ENCODE data around the gene LPP. TPM values are rescaled to one million over a fixed set of nuclear protein-coding genes. Genes with fewer than 3 reads are reported as not detected.

LPP gene
- total RNA-seq, 1 experiment from 2014 or later = 54.0 TPM

- Histone ChIP-seq H3K4me2 (ENCODE audit: low read length) (no peak overlapping the region), H3K36me3 (ENCODE audit: control insufficient read depth in 1 of 2, insufficient read depth in 2 of 2, low read length in 2 of 2) (no peaks in the 10 kb centered on the region), H3K79me2 (ENCODE audit: insufficient read depth, low read length) (peaks cover 44% of the 10 kb centered on the region), H3K9me3 (ENCODE audit: control insufficient read depth in 1 of 2, insufficient read depth in 1 of 2, low read depth in 1 of 2, low read length in 2 of 2) (no peaks in the 10 kb centered on the region), H4K20me1 (ENCODE audit: insufficient read depth) (no peaks in the 10 kb centered on the region), H3K9ac (ENCODE audit: low read length) (no peak overlapping the region), H3K4me3 (replicated peaks in 1 of 2; ENCODE audit: low read depth in 1 of 2, low read length in 2 of 2) (no peak overlapping the region), H3K9me2 (ENCODE audit: insufficient read depth) (no peaks in the 10 kb centered on the region), H3K27ac (ENCODE audit: low read depth, low read length) (no peak overlapping the region), H3K4me1 (ENCODE audit: control insufficient read depth in 1 of 2, insufficient read depth in 2 of 2, low read length in 2 of 2) (peaks cover 5 to 7% of the 10 kb centered on the region in 2 experiments; a peak in 1 of 4 replicates), H2AFZ (ENCODE audit: low read depth, low read length, poor library complexity, severe bottlenecking) (no peak overlapping the region), H3K27me3 (ENCODE audit: insufficient read depth, low read length) (no peaks in the 10 kb centered on the region)
- BruUV-seq (replicated peaks) = no TSS peak
- ATAC-seq (no peak), DNase-seq (ENCODE audit: low read depth, low spot score) (no peak)
- intact Hi-C loops (cut with micrococcal nuclease) = no loop called here
- CTCF ChIA-PET = no interaction called here
- RAD21 ChIA-PET (ENCODE audit: low non-redundant PET in 1 of 2, low total read pairs in 2 of 2, uncharacterized antibody in 2 of 2, unreplicated experiment in 2 of 2) = no interaction called here
- no peak for TF ChIP-seq ATF3 (IDR thresholded peaks at IDR 0.05)
- POLR2A ChIA-PET = no interaction called here
Observed at GRCh38 chr3:188185717-188186251, 31.8 kb downstream of the LPP start.

GRCh38 chr3:188187053-188187452, 33.1 kb downstream of the LPP start:
- no TSS peak for BruUV-seq (replicated peaks)
- CTCF ChIA-PET = no interaction called here
- no peaks in the 10 kb centered on the region for H4K20me1 ChIP-seq (ENCODE audit: insufficient read depth)
- no peak for DNase-seq (ENCODE audit: low read depth, low spot score)
- H3K27me3 ChIP-seq (ENCODE audit: insufficient read depth, low read length) = no peaks in the 10 kb centered on the region
- peaks cover 41% of the 10 kb centered on the region for H3K79me2 ChIP-seq (ENCODE audit: insufficient read depth, low read length)
- POLR2A ChIA-PET = no interaction called here
- H3K4me3 ChIP-seq (replicated peaks in 1 of 2; ENCODE audit: low read depth in 1 of 2, low read length in 2 of 2) = no peak overlapping the region
- ATAC-seq = no peak
- intact Hi-C loops (cut with micrococcal nuclease) = no loop called here
- no peaks in the 10 kb centered on the region for H3K36me3 ChIP-seq (ENCODE audit: control insufficient read depth in 1 of 2, insufficient read depth in 2 of 2, low read length in 2 of 2)
- no peak overlapping the region for H3K9ac ChIP-seq (ENCODE audit: low read length)
- peaks cover 5 to 7% of the 10 kb centered on the region in 2 experiments; a peak in 1 of 4 replicates for H3K4me1 ChIP-seq (ENCODE audit: control insufficient read depth in 1 of 2, insufficient read depth in 2 of 2, low read length in 2 of 2)
- H3K4me2 ChIP-seq (ENCODE audit: low read length) = no peak overlapping the region
- no peaks in the 10 kb centered on the region for H3K9me2 ChIP-seq (ENCODE audit: insufficient read depth)
- TF ChIP-seq EGR1 (IDR thresholded peaks at IDR 0.05; ENCODE audit: low read depth) = no peak
- TF ChIP-seq JUND (IDR thresholded peaks at IDR 0.05) = no peak
- TF ChIP-seq ZNF274 (IDR thresholded peaks at IDR 0.05; ENCODE audit: low read depth, low read length) = no peak
- TF ChIP-seq, protein P1, sequence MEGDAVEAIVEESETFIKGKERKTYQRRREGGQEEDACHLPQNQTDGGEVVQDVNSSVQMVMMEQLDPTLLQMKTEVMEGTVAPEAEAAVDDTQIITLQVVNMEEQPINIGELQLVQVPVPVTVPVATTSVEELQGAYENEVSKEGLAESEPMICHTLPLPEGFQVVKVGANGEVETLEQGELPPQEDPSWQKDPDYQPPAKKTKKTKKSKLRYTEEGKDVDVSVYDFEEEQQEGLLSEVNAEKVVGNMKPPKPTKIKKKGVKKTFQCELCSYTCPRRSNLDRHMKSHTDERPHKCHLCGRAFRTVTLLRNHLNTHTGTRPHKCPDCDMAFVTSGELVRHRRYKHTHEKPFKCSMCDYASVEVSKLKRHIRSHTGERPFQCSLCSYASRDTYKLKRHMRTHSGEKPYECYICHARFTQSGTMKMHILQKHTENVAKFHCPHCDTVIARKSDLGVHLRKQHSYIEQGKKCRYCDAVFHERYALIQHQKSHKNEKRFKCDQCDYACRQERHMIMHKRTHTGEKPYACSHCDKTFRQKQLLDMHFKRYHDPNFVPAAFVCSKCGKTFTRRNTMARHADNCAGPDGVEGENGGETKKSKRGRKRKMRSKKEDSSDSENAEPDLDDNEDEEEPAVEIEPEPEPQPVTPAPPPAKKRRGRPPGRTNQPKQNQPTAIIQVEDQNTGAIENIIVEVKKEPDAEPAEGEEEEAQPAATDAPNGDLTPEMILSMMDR (IDR thresholded peaks at IDR 0.05 in 2 of 3, conservative IDR thresholded peaks at IDR 0.05 in 1 of 3; ENCODE audit: borderline replicate concordance in 1 of 3, insufficient read depth in 1 of 3, low read depth in 2 of 3, low read length in 2 of 3) = no peak
- no peak for TF ChIP-seq RAD21 (IDR thresholded peaks at IDR 0.05; ENCODE audit: low read depth)
- TF ChIP-seq SP1 (IDR thresholded peaks at IDR 0.05; ENCODE audit: low read depth) = no peak
- H3K9me3 ChIP-seq (ENCODE audit: control insufficient read depth in 1 of 2, insufficient read depth in 1 of 2, low read depth in 1 of 2, low read length in 2 of 2) = no peaks in the 10 kb centered on the region
- no peak overlapping the region for H2AFZ ChIP-seq (ENCODE audit: low read depth, low read length, poor library complexity, severe bottlenecking)
- RAD21 ChIA-PET (ENCODE audit: low non-redundant PET in 1 of 2, low total read pairs in 2 of 2, uncharacterized antibody in 2 of 2, unreplicated experiment in 2 of 2) = no interaction called here
- no peak overlapping the region for H3K27ac ChIP-seq (ENCODE audit: low read depth, low read length)
